Smooth muscle cell (in vitro differentiated cells): Measurements from ENCODE around the gene TDRD7. TPM values are rescaled to one million over a fixed set of nuclear protein-coding genes. Genes with fewer than 3 reads are reported as not detected.

Experiments
- DNase-seq: peaks from one replicate; lab custom pipeline; 2025; ENCODE audit not compliant: unreplicated experiment; lab: John Stamatoyannopoulos, UW
- H2AFZ ChIP-seq: fragments of 200-600 bp; sonication (generic); 2 replicates; pipeline ENCODE4 v1.6.0; 2016; ENCODE audit warnings: antibody characterized with exemption, low read depth, mild to moderate bottlenecking
- H3F3A ChIP-seq: fragments of 200-600 bp; sonication (generic); 2 replicates; pipeline ENCODE4 v1.6.0; 2017; ENCODE audit warnings: antibody characterized with exemption, low read depth
- H3K27ac ChIP-seq: fragments of 200-600 bp; sonication (generic); 2 replicates; pipeline ENCODE4 v1.5.1; 2016; ENCODE audit warnings: low read depth, mild to moderate bottlenecking
- H3K27me3 ChIP-seq: fragments of 200-600 bp; sonication (generic); 2 replicates; pipeline ENCODE4 v1.6.1; 2016; ENCODE audit warnings: low read depth, mild to moderate bottlenecking
- H3K36me3 ChIP-seq: fragments of 200-600 bp; sonication (generic); 2 replicates; pipeline ENCODE4 v1.5.1; 2016; ENCODE audit warnings: low read depth
- H3K4me1 ChIP-seq: fragments of 200-600 bp; sonication (generic); 2 replicates; pipeline ENCODE4 v1.5.1; 2016; ENCODE audit warnings: low read depth
- H3K4me2 ChIP-seq: fragments of 200-600 bp; sonication (generic); 2 replicates; pipeline ENCODE4 v1.6.0; 2016; ENCODE audit warnings: mild to moderate bottlenecking
- H3K4me3 ChIP-seq: fragments of 200-600 bp; sonication (generic); 2 replicates; pipeline ENCODE4 v1.5.1; 2016; ENCODE audit warnings: mild to moderate bottlenecking
- H3K79me2 ChIP-seq: fragments of 200-600 bp; sonication (generic); 2 replicates; pipeline ENCODE4 v1.6.0; 2016; ENCODE audit warnings: low read depth, mild to moderate bottlenecking
- H3K9ac ChIP-seq: fragments of 200-600 bp; sonication (generic); 2 replicates; pipeline ENCODE4 v1.6.0; 2016; ENCODE audit warnings: low read depth
- H3K9me3 ChIP-seq: fragments of 200-600 bp; sonication (generic); replicated peaks from 2 replicates; pipeline ENCODE4 v1.5.1; 2016; ENCODE audit warnings: low read depth
- H4K20me1 ChIP-seq: fragments of 200-600 bp; sonication (generic); 2 replicates; pipeline ENCODE4 v1.6.0; 2016; ENCODE audit warnings: low read depth
- CTCF ChIP-seq: fragments of 200-600 bp; sonication (generic); IDR thresholded peaks from 2 replicates; pipeline ENCODE4 v1.5.1; 2017; ENCODE audit warnings: borderline replicate concordance, mild to moderate bottlenecking, antibody characterized with exemption; ENCODE audit not compliant: insufficient read depth, poor library complexity, severe bottlenecking
- WGBS: methylation state at CpG from one replicate; pipeline ENCODE4 v1.1.7; 2016; ENCODE audit warnings: low lambda C conversion rate; 5-methylcytosine and 5-hydroxymethylcytosine counted together
- polyA plus RNA-seq: library from polyadenylated mRNA; unstranded; fragments of >200 nt; fragmentation: Nextera tagmentation; extraction: Ambion mirVana; gene quantifications from 2 replicates; pipeline ENCODE4 v1.2.1, GENCODE V29; 2016
- total RNA-seq: library from RNA; depleted of rRNA; stranded (reverse); fragments of >200 nt; gene quantifications from 2 replicates; pipeline ENCODE4 v1.2.3, GENCODE V29; 2014

The TDRD7 gene
- total and polyA plus RNA-seq, 2 experiments from 2014 or later: 1.5 to 3.4 TPM

- Histone ChIP-seq H3K4me2 (no peak overlapping the region), H3K4me1 (no peaks in the 10 kb centered on the region), H3K27me3 (no peaks in the 10 kb centered on the region), H2AFZ (no peak overlapping the region), H3K36me3 (no peaks in the 10 kb centered on the region), H3K9ac (no peak overlapping the region), H3K4me3 (no peak overlapping the region), H3K79me2 (no peaks in the 10 kb centered on the region), H3F3A (no peaks in the 10 kb centered on the region), H3K27ac (no peak overlapping the region), H4K20me1 (no peaks in the 10 kb centered on the region), H3K9me3 (no peaks in the 10 kb centered on the region)
- TF ChIP-seq CTCF: no peak
- 90% methylated on average over 5 of the region's 5 CpGs for WGBS
- DNase-seq: no peak
Observed at GRCh38 chr9:97384406-97385262, 27.3 kb upstream of the TDRD7 start.

GRCh38 chr9:97385626-97386264 is 26.2 kb upstream of the TDRD7 start:
- no peak overlapping the region for H3K9ac ChIP-seq
- no peaks in the 10 kb centered on the region for H4K20me1 ChIP-seq
- H3K27ac ChIP-seq: no peak overlapping the region
- H3K4me1 ChIP-seq: no peaks in the 10 kb centered on the region
- H3K27me3 ChIP-seq: no peaks in the 10 kb centered on the region
- H3K4me2 ChIP-seq: no peak overlapping the region
- no peak for DNase-seq
- no peak for TF ChIP-seq CTCF
- no peaks in the 10 kb centered on the region for H3F3A ChIP-seq
- H3K36me3 ChIP-seq: no peaks in the 10 kb centered on the region
- no peaks in the 10 kb centered on the region for H3K9me3 ChIP-seq
- H3K79me2 ChIP-seq: no peaks in the 10 kb centered on the region
- 94% methylated on average over 15 of the region's 15 CpGs for WGBS
- no peak overlapping the region for H3K4me3 ChIP-seq
- H2AFZ ChIP-seq: no peak overlapping the region

GRCh38 chr9:97386265-97386633 is 25.6 kb upstream of the TDRD7 start:
- H3K27me3 ChIP-seq: no peaks in the 10 kb centered on the region
- no peak for TF ChIP-seq CTCF
- no peak overlapping the region for H3K4me3 ChIP-seq
- H3K79me2 ChIP-seq: no peaks in the 10 kb centered on the region
- no peak overlapping the region for H3K9ac ChIP-seq
- WGBS: 79% methylated on average over 1 of the region's 1 CpG
- H3K4me1 ChIP-seq: no peaks in the 10 kb centered on the region
- H3F3A ChIP-seq: no peaks in the 10 kb centered on the region
- H3K4me2 ChIP-seq: no peak overlapping the region
- no peaks in the 10 kb centered on the region for H3K9me3 ChIP-seq
- no peak for DNase-seq
- no peaks in the 10 kb centered on the region for H3K36me3 ChIP-seq
- H4K20me1 ChIP-seq: no peaks in the 10 kb centered on the region
- H2AFZ ChIP-seq: no peak overlapping the region
- H3K27ac ChIP-seq: no peak overlapping the region
